Skeletal muscle cell (primary cell): ENCODE data around the gene WDR27.
"Not testable (repeated sequence)": the region's sequence is repeated elsewhere in the genome, so short reads cannot be mapped to it uniquely, and the experiment has no call there.

Experiments
- DNase-seq: peaks from one replicate; pipeline ENCODE4 v3.0.0-alpha.2; 2010; ENCODE audit warnings: low read depth
- H3K4me3 ChIP-seq: 2 replicates; pipeline ENCODE4 v1.5.1; 2011; ENCODE audit warnings: low read depth, mild to moderate bottlenecking, control low read depth, low read length, moderate library complexity

Gene WDR27

DNA sequence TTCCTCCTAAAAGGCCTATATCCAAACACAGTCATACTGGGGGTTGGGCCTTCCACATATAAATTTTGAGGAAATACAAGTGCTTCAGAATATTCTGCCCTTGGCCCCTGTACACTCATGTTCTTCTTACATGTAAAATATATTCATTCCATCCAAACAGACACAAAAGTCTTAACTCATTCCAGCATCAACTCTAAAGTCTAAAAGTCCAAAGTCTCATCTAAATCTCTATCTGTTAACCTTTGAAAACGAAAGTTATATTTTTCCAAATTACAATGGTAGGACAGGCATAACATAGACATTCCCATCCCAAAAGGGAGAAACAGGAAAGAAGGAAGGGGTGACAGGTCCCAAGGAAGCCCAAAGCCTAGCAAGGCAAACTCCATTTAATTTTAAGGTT lies 232.8 kb downstream of the WDR27 start:
- no peak for DNase-seq

DNA sequence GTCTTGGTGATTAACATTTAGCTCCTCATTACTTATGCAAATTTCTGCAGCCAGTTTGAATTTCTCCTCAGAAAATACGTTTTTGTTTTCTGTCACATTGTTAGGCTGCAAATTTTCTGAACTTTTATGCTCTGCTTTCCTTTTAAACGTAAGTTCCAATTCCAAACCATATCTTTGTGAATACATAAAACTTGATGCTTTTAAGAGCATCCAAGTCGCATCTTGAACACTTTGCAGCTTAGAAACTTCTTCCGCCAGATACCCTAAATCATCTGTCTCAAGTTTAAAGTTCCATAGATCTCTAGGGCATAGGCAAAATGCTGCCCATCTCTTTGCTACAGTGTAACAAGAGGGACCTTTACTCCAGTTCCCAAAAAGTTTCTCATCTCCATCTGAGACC lies 234.1 kb downstream of the WDR27 start:
- not testable (repeated sequence) for H3K4me3 ChIP-seq, DNase-seq

More for the DNA sequence above, 232.8 kb downstream of the WDR27 start:
- no peak overlapping the region for H3K4me3 ChIP-seq

DNA sequence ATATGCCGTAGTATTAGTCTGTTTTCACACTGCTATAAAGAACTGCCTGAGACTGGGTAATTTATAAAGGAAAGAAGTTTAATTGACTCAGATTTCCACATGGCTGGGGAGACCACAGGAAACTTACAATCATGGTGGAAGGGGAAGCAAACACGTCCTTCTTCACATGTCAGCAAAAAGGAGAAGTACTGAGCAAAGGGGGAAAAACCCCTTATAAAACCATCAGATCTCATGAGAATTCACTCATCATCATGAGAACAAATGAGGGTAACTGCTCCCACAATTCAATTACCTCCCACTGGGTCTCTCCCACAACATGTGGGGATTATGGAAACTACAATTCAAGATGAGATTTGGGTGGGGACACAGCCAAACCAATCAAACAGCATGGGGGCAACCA lies 235.6 kb downstream of the WDR27 start:
- not testable (repeated sequence) for DNase-seq, H3K4me3 ChIP-seq

DNA sequence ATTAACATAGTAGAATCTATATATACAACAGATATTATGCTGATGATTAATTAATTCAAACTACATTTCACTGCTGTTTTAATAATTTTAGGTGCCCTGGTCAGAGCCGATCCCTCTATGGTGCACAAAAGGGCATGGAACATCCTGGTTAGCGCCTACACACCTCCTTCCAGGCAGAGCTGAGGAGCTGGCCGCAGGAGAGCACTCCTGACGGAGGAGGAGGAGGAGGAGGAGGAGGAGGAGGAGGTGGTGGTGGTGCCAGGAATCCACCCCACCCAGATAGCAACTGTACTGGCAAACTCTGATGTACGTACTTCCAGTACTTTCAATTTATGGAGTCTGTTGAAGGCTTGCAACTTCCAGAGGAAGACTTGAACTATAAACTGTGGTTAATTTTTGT lies 244.1 kb downstream of the WDR27 start:
- no peak for DNase-seq
- no peak overlapping the region for H3K4me3 ChIP-seq

DNA sequence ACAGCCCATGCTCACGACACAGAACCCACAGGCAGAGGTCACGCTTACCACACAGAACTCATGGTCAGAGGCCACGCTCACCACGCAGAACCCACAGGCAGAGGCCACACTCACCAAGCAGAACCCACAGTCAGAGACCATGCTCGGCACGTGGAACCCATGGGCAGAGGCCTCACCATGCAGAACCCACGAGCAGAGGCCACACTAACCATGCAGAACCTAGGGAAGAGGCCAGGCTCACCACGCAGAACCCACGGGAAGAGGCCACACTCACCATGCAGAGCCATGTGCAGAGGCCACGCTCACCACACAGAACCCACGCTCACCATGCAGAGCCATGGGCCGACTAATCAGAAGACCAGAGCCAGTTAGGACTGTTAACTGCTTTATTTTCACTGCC lies 245.0 kb downstream of the WDR27 start:
- no peak overlapping the region for H3K4me3 ChIP-seq
- DNase-seq = no peak

DNA sequence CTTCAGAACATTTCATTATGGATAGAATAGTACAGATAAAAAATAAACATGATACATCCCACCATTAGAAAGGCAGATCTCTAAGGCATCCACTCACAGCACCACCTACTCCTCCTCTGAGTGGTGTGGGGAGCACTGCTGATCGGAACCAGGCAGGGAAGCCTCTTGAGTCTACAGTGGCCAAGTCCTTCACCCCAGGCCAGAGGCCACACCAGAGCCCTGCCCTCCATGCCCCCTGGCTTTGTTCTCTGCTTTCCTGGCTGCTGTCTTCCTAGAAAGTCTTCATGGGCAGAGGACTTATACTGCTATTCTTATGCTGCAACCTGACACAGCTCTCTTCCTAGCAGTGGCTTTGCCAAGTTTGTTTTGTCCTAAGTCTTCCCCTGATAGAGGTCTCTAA lies 246.4 kb downstream of the WDR27 start:
- H3K4me3 ChIP-seq = no peak overlapping the region
- DNase-seq = no peak

DNA sequence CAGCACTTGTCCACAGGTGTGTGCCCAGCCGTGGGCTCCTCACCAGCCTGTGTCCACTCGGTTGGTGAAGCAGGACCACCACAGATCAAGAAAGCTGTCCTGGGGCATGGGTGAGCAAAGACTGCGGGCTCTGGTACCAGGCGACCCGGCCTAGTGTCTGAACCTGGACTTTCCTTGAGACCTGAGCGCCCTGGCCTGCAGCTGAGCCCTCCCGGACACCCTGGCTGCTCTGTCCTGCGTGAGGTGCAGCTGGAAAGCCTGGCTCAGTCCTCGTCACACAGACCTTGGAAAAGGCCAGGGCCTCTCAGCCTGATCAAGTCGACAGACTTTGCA lies 247.0 kb downstream of the WDR27 start:
- no peak for DNase-seq
- H3K4me3 ChIP-seq = no peak overlapping the region

DNA sequence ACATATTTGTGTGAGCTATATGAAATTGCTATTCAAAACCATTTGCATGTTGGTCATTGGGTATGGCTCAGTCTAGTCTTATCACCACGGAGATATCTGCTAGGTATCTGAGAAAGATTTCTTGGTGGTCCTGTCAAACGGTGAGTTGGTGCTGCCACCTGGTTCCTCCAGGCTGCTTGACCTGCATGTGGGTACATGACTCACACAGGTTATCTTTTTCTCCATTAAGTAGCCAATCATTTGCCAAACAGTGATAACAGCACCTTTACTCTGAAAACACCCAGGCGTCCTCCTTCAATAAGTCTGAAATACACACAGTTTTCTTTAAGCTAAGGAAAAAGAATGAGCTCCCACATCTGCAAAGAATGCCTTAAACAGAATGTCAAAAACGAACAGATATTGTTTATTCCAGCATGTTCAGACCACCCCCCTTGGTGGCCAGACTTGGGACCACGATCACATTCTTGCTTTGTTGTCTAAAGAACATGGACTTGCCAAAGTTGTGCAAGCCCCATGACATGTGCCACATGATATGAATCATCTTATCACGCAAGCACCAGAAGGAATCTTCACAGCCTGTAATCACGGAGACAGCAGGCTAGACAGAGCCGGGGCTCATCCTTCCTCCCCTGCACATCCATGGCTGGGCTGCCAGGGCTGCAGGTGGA lies 247.5 kb downstream of the WDR27 start:
- H3K4me3 ChIP-seq = no peak overlapping the region
- peak; percentile 45 for DNase-seq

DNA sequence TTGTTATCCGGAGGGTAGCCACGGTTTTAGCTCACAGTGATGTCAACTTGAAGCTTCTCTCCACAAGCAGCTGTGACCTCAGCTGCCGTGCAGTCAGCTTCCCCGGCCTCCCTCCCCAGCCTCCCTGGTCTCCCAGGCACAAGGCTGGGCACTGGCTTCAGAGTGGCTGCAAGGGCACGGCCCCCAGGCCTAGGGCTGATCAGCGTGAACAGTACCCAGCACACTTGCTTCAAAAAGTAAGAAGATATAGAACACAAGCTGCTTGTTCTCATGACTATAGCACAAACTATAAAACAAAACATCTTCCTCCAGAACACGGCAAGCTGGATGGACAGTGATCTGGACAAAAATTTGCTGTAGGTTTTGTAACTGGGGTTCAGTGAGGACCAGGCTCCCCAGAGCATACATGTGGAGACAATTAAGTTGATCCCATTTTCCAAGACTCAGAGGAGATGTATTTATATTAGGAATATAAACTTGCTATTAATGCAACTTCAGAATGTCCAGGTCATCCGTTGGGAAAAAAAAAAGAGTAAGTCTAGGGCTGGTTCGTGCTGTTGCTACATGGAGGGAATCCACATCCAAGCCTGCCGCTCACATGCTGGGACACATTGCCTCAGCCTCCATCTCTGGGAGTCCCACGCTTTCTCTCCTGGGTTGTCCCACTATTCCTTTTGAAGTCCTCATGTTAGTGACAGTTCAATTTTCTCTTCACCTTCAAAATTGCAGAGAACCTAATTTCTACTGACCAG lies 248.8 kb downstream of the WDR27 start:
- H3K4me3 ChIP-seq = no peak overlapping the region
- no peak for DNase-seq

DNA sequence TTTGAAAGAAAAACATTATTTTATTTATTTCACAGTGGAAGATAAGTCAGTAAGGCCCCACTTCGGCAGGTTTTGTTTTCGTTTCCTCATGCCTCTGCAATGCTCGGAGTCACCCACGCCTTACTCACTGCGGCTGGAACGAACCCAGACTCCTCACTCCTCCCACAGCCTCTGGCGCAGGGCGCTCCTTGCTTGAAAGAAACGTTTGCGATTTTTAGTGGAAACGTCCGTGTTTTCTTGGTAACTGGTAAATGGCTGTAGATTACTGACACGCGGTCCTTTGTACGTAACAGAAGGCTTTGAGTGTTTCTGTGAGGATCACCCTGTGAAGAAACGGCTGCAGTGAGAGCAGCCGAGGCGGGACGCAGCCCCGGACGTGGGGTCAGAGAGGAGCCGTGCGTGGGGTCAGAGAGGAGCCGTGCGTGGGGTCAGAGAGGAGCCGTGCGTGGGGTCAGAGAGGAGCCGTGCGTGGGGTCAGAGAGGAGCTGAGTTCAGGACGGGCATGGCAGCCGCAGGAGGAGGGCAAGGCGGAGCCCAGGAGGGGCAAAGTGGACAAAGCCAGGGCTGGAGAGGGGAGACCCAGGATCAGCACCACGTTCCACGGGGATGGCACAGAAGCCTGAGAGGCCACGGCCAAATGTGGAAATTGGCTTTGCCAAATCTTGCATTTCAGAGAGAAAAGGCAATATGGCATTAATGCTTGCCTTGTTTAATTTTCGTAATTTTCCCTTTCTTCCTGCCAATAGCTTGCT lies 249.5 kb downstream of the WDR27 start:
- peak; percentile 35 for DNase-seq
- no peak overlapping the region for H3K4me3 ChIP-seq

DNA sequence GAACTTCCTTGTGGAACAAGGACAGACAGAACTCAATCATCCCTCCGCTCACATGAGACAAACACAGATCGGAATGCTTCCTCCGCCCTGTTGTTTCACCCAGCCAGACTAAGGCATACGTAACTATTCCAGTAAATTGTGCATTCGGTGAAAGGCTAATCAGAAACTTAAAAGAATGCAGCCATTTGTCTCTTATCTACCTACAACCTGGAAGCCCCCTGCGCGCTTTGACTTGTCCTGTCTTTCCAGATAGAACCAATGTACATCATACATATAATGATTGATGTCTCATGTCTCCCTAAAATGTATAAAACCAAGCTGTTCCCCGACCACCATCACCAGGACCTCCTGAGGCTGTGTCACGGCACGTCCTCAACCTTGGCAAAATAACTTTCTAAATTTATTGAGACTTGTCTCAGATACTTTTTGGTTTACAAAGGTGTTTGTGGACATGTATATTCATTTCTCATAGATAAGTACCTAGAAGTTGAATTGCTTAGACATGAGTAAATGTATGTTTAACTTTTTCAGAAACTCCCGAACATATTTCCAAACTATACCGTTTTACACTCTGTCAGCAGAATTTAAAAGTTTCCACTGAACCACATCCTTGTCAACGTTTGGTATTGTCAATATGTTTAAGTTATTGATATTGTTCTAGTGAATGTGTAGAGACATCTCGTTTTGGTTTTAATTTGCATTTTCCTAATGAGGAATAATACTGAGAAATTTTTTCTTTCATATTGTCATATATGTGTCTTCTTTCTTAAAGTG lies 250.6 kb downstream of the WDR27 start:
- no peak for DNase-seq
- H3K4me3 ChIP-seq = no peak overlapping the region

DNA sequence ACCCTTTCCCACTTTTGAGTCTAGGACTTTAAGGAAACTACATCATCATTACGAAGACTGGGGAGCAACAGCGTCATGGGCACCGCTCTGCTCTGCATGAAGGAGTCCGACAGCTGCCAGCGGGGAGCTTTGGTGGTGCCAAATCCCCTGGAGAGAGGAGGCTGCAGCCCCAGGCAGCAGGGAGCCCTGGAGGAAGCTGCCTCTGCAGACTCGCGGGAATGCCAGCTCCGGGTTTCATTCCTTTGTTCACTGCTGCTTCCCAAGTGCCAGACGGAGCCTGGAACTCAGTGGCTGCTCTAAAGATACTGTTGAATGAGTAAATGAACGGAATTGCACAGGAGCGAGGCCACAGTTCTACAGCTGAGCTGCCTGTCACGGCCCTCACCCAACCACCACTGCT lies 251.7 kb downstream of the WDR27 start:
- DNase-seq = no peak
- no peak overlapping the region for H3K4me3 ChIP-seq

DNA sequence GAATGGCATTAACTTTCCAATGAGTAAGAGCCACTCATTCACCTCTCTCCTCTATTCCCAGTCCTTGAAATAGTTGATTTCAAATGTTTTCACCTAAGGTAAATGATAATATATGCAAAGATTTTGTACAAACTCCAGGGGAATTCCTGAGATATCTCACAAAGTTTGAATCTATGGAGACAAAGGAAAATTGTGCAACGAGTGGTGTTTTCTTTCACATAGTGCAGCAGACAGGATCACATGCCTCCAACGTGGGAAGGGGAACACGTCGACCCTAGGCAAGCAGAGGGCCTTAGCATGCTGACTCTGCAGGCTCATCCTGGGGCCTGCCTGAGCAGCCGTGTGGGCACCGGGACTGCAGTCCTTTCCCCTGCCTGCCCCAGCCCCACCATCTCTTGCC lies 252.6 kb downstream of the WDR27 start:
- no peak overlapping the region for H3K4me3 ChIP-seq
- DNase-seq = no peak

DNA sequence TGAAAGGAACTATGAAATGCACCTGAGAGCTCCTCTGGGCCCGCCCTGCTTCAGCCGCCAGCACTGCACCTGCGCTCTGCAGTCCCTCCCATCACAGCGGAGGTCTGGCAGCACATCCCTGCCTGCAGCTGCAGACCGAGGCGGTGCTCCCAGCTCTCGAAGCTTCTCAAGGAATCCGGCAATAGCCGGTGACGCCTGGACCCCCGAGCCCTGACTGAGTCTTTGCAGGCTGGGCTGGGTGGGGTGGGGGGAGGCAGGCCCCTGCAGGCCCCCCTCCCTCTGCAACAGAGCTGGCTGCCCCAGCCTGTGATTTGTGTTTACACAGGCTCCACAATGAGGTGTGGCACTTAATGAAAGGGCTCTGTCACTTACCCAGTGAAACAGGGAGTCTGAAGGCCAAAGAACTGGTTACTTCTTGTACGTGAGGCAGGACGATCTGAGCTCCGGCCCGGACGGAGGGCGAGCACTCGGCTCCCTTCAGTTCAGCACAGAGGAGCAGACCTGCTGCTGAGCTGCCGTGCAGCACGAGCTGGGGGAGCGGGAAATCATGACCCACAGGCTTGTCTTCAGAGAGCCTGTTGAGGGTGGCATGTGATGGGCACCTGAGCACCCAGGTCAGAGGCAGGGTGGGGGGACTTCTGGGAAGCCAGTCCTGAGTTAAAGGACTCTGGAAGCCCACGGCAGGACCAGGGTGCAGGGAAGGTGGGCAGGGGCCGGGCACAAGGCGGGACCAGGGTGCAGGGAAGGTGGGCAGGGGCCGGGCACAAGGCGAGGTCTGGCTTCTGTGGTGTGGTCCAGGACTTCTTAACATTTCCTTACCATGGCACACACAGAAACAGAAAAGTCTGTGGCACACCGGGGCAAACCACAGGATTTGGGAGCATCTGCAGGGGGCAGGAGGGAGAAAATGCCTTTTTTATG lies 255.9 kb downstream of the WDR27 start:
- DNase-seq = no peak
- H3K4me3 ChIP-seq = no peak overlapping the region

DNA sequence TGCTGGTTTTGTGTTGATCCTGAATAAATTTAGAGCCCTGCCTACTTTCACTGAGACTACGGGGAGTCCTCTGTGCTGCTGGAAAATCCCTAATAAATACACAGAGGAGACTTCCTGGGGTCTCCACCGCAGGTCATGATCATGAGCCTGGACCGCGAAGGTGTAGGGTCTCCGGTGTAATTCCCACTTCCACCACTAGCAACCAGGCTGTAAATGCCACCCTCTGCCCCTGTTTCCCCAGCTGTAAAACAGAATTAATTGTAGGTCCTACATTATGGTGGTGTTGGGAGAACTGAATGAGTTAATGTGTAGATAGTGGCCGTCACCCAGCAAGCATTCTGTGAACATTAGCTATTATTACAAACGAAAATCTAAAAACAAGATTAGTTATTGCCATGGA lies 256.6 kb downstream of the WDR27 start:
- H3K4me3 ChIP-seq = no peak overlapping the region
- DNase-seq = no peak

DNA sequence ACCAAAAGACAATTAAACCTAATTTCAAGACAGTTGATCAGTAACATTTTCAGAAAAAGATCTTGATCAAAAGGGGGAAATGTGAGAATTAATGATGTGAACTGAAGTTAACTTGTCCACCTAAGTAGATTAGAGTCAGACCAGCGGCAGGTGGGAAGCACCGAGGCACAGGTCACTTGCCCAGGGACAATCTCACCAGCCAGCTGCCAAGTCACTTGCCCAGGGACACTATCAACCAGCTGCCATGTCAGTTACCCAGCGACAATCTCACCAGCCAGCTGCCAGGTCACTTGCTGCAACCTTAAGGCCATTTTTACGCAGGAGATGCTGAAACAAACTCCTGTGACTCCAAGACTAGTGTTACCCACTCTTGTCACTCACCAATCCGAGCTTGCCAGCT lies 260.5 kb downstream of the WDR27 start:
- H3K4me3 ChIP-seq = no peak overlapping the region

DNA sequence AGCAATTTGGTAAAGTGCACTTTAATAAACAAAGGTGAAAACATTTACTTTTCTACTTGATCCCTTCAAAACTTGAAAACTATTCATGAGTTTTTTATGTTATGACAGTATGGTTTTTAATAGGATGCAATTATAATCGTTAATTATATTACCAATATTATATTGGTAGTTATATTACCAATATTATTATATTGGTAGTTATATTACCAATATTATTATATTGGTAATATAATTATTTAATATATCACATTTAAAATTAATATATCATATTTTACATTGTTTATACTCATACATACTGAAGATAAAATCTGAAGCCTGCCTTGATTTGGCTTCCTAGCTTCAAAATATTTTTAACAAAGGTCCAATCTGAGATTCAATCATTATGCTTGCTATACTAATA lies 262.1 kb downstream of the WDR27 start:
- no peak for DNase-seq
- no peak overlapping the region for H3K4me3 ChIP-seq

More for the DNA sequence above, 260.5 kb downstream of the WDR27 start:
- DNase-seq = no peak

DNA sequence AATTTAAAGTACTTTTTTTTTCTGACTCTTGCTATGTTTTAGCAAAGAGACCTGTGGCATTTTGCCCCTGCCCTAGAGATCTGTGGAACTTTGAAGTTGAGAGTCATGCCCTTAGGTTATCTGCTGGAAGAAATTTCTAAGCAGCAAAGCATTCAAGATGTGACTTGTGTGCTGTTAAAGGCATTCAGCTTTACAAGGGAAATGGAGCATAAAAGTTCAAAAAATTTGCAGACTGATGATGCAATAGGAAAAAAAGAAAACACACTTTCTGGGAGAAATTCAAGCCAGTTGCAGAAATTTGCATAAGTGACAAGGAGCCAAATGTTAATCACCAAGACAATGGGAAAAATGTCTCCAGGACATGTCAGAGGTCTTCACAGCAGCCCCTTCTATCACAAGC lies 267.3 kb downstream of the WDR27 start:
- not testable (repeated sequence) for H3K4me3 ChIP-seq, DNase-seq

DNA sequence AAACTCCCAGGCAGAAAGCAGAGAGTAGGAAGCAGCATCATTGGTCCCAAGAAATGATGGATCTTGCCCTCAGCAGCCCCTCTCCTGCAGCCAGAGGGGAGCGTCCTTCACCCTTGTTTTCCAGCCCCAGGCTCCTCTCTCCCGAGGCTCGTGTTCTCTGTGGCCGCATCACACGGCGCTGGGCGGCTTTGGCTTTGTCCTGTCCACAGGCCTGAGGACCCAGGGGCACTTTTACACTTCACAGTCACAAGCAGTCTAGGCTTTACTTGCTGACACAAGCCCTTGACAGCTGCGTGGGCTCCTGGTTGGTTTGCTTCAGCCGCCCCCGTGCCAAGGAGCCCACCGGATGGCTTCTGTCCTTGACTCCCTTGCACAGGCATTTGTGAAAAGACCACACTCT lies 272.8 kb downstream of the WDR27 start:
- DNase-seq = no peak
- H3K4me3 ChIP-seq = no peak overlapping the region
